OCI-LY1 (cell line): ENCODE data around the gene TMEM72.

Experiments used
- CTCF ChIP-seq: fragments of 200-600 bp; sonication (generic), shearing (Covaris generic); IDR thresholded peaks from 2 replicates; pipeline ENCODE4 v1.5.1; 2017; ENCODE audit warnings: mild to moderate bottlenecking, antibody characterized with exemption, low read length, moderate library complexity, mixed read lengths
- EZH2 ChIP-seq: fragments of 200-600 bp; sonication (generic), shearing (Covaris generic); IDR thresholded peaks from 2 replicates; pipeline ENCODE4 v1.8.0; 2017; ENCODE audit warnings: borderline replicate concordance, mixed run types, mild to moderate bottlenecking, antibody characterized with exemption, low read length, moderate library complexity, mixed read lengths

DNA sequence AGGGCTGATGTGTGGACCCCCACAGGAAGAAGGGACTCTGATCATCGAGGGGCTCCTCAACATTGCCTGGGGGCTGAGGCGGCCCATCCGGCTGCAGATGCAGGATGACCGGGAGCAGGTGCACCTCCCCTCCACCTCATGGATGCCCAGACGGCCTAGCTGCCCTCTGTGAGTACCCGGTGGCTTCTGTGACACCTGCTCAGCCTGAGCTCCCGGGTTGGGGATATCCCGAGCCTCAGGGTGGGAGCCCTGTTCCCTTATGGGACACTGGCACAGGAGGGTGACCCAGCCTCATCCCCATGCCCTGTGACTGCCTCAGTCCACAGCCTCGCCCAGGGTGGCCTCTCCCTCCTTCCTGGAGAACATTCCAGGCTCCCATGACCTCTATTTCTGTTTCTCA, 71.4 kb downstream of the TMEM72 start:
- TF ChIP-seq EZH2 (no peak), CTCF (no peak)
